GM19351 (cell line): ENCODE results near the gene BRIP1.

Source experiments
- ATAC-seq: cut with Tn5 transposase; IDR thresholded peaks from one replicate; pipeline ENCODE4 v1.9.1; 2021; ENCODE audit warnings: mild to moderate bottlenecking, moderate library complexity; ENCODE audit not compliant: unreplicated experiment

BRIP1 gene

GRCh38 chr17:61641084-61641483 is 222.2 kb downstream of the BRIP1 start:
- ATAC-seq, result no peak

DNA sequence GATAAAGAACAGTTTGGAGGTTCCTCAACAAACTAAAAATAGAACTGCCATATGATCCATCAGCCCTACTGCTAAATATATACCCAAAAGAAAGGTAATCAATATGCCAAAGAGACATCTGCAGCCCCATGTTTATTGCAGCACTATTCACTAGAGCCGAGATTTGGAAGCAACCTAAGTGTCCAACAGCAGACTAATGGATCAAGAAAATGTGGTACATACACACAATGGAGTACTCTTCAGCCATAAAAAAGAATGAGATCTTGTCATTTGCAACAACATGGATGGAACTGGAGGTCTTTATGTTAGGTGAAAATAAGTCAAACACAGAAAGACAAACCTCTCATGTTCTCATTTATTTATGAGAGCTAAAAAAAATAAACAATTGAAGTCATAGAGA is 223.5 kb downstream of the BRIP1 start:
- ATAC-seq, result no peak

DNA sequence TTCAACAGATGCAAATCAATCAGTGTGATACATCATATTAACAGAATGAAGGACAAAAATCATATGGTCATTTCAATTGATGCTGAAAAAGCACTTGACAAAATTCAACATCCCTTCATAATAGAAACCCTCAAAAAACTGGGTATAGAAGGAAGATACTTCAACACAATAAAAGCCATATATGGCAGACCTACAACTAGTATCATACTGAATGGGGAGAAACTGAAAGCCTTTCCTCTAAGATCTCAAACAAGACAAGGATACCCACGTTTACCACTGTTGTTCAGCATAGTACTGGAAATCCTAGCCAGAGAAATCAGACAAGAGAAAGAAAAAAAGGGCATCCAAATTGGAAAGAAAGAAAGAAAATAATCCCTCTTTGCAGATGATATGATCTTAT is 225.2 kb downstream of the BRIP1 start:
- ATAC-seq, result no peak

DNA sequence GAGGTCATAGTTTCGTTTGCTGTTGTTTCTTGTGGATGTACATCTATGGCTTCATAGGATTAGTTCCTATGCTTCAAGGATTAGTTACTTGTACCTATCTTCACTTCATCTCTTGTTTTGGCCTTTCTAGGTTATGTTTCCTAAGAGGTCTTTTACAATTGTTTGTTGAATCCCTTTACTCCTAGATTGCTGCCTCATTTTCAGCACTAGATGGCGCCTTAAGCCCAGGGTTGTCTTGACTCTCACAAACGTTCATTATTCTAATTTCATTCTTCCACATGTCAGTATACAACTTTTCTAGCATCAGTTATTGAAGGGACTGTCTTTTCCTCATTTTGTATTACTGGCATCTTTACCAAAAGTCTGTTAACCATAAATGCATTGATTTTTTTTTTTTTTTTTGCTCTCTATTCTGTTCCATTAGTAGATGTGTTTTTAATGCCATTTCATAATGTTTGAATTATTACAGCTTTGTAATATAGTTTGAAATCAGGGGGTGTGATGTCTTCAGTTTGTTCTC is 227.4 kb downstream of the BRIP1 start:
- ATAC-seq, result no peak

DNA sequence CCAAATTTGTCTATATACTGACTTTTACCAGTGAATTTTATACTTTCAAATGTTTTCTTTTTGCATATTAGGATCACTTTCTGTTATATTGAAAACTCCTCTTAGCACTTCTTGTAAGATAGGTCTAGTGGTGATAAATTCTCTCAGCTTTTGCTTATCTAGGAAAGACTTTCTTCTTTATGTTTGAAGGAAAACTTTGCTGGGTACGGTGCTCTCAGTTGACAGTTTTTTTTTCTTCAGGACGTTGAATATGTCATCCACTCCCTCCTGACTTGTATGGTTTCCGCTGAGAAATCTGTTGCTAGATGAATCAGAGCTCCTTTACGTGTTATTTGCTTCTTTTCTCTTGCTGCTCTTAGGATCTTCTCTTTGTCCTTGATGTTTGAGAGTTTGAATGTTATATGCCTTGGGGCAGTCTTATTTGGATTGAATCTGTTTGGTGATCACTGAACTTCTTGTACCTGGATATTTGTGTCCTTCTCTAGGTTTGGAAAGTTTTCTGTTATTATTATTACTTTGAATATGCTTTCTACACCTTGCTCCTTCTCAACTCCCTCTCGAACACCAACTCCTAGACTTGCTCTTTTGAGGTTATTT is 228.3 kb downstream of the BRIP1 start:
- no peak for ATAC-seq

- ATAC-seq, result no peak
Measured at GRCh38 chr17:61634011-61634539, 229.3 kb downstream of the BRIP1 start.

DNA sequence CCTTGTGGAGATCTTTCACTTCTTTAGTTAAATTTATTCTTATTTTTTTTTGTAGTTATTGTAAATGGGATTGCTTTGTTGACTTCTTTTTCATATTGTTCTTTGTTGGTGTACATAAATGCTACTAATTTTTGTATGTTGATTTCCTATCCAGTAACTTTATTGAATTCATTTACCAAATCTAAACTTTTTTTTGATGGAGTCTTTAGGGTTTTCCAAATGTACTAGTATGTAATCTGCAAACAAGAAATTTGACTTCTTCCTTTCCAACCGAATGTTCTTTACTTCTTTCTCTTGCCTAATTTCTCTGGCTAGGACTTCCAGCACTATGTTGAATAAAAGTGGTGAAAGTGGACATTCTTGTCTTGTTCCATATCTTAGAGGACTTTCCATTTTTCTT is 230.5 kb downstream of the BRIP1 start:
- ATAC-seq, result no peak

- no peak for ATAC-seq
Measured at GRCh38 chr17:61631800-61632199, 231.5 kb downstream of the BRIP1 start.
